ENCODE results near the gene MAGEB17.

- no peak for TF ChIP-seq BHLHE40 (IDR thresholded peaks at IDR 0.05; ENCODE audit: low read depth, low read length)
- no peak for TF ChIP-seq MAX (IDR thresholded peaks at IDR 0.05)
- TF ChIP-seq MAZ (IDR thresholded peaks at IDR 0.05; ENCODE audit: borderline replicate concordance, low read depth, low read length) = no peak
- TF ChIP-seq NFE2L2 (conservative IDR thresholded peaks at IDR 0.05; ENCODE audit: low read length) = no peak
- no peak for TF ChIP-seq REST (IDR thresholded peaks at IDR 0.05)
- no peak for TF ChIP-seq TFCP2L1 (CRISPR knock-in tag; IDR thresholded peaks at IDR 0.05)
- TF ChIP-seq CTCF (IDR thresholded peaks at IDR 0.05) = no peak
- TF ChIP-seq KDM1A (IDR thresholded peaks at IDR 0.05; ENCODE audit: low read depth) = no peak
- TF ChIP-seq ELK1 (IDR thresholded peaks at IDR 0.05; ENCODE audit: low read depth, low read length) = no peak
- TF ChIP-seq USF2 (IDR thresholded peaks at IDR 0.05) = no peak
- no peak for TF ChIP-seq RFX5 (IDR thresholded peaks at IDR 0.05)
- no peak for TF ChIP-seq POLR2A (IDR thresholded peaks at IDR 0.05; ENCODE audit: low read length)
- TF ChIP-seq FOSB (CRISPR knock-in tag; IDR thresholded peaks at IDR 0.05) = no peak
These were observed 25.1 kb upstream of the MAGEB17 start for GRCh38 chrX:16142246-16142558.

Data from A549 (cell line).